ENCODE data around the gene COX7A2L.

GRCh38 chr2:42331569-42332284 lies 29.3 kb downstream of the COX7A2L start:
- TF ChIP-seq CTCF (IDR thresholded peaks at IDR 0.05): no peak
- no peak for TF ChIP-seq EP300 (IDR thresholded peaks at IDR 0.05)
- no peak for TF ChIP-seq POLR2A (IDR thresholded peaks at IDR 0.05)

All from ovary (tissue), 3 donors.